ENCODE measurements around the gene MAPK8IP3. TPM values are rescaled to one million over a fixed set of nuclear protein-coding genes. Genes with fewer than 3 reads are reported as not detected.
A peak's percentile ranks its signal among the peaks of the same experiment; 100 is the strongest.

MAPK8IP3 gene
- total and polyA plus RNA-seq, 8 donors, result 25.5 to 244 (median 50.3) TPM

DNA sequence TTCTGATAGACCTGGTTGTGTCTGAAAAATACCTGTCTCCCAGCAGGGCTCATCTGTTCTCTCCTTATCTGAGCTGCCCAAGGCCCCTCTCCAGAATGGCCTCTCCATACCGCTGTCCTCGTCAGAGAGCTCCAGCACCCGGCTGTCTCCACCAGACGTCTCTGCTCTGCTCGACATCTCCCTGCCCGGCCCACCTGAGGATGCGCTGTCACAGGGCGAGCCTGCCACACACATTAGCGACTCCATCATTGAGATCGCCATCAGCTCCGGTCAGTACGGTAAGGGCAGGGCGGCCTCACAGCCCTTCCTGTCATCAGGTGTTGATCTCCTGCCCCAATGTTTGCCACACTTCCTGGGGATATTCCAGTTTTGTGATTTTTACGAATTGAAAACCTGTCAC is 38.1 kb upstream of the MAPK8IP3 start:
- Histone ChIP-seq H3K27ac (no peak overlapping the region), H3K4me3 (no peak overlapping the region), H3K4me1 (no peaks in the 10 kb centered on the region), H3K27me3 (no peaks in the 10 kb centered on the region), H3K9me3 (no peaks in the 10 kb centered on the region), H3K36me3 (peaks cover 4 to 80% (median 30%) of the 10 kb centered on the region in 3 donors)
- FAIRE-seq, result no peak
- 91 to 94% methylated on average over 14 of the region's 14 CpGs for WGBS, 2 donors
- intact Hi-C loops (cut with DNase I), result no loop called here
- TF ChIP-seq, protein P1, sequence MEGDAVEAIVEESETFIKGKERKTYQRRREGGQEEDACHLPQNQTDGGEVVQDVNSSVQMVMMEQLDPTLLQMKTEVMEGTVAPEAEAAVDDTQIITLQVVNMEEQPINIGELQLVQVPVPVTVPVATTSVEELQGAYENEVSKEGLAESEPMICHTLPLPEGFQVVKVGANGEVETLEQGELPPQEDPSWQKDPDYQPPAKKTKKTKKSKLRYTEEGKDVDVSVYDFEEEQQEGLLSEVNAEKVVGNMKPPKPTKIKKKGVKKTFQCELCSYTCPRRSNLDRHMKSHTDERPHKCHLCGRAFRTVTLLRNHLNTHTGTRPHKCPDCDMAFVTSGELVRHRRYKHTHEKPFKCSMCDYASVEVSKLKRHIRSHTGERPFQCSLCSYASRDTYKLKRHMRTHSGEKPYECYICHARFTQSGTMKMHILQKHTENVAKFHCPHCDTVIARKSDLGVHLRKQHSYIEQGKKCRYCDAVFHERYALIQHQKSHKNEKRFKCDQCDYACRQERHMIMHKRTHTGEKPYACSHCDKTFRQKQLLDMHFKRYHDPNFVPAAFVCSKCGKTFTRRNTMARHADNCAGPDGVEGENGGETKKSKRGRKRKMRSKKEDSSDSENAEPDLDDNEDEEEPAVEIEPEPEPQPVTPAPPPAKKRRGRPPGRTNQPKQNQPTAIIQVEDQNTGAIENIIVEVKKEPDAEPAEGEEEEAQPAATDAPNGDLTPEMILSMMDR (IDR thresholded peaks at IDR 0.05), result no peak
- peak in 1 of 6 donors; percentile 47 for DNase-seq
- no peak for ATAC-seq

DNA sequence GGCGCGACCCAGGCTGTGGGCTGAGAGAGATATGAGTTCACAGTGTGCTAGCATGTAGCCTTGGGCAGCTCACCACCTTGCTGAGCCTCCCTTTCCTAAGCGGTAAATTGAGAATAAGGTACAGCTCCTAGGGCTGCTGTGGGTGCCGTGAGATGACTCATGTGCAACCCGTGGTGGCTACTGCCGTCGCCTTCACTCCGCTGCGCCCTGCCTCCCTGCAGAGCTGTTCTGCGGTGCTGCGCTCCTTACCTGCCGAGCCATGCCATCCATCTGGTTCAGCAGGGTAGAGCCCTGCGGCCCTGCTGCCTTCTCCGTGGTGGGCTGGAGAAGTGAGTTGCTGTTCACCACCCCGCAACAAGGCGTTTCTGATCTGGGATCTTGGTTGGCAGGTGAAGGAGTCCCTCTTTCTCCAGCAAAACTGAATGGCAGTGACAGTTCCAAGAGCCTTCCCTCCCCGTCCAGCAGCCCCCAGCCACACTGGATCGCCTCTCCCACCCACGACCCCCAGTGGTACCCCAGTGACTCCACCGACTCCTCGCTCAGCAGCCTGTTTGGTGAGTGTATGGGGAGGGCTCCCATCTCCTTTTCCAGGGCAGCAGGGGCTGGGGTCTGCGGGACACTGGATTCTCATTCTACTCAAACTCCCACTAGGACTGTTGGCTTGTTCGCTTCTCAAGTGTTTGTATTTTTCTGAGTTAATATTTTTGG is 37.2 kb upstream of the MAPK8IP3 start:
- Histone ChIP-seq H3K4me1 (no peaks in the 10 kb centered on the region), H3K27me3 (no peaks in the 10 kb centered on the region), H3K4me3 (no peak overlapping the region), H3K27ac (no peak overlapping the region), H3K36me3 (peaks cover 4 to 73% (median 33%) of the 10 kb centered on the region in 3 donors), H3K9me3 (no peaks in the 10 kb centered on the region)
- DNase-seq, result peak in 1 of 6 donors; percentile 31
- 93 to 96% methylated on average over 23 of the region's 23 CpGs for WGBS, 2 donors
- intact Hi-C loops (cut with DNase I), result no loop called here
- TF ChIP-seq, protein P1 (IDR thresholded peaks at IDR 0.05), result no peak
- no peak for ATAC-seq
- no peak for FAIRE-seq

DNA sequence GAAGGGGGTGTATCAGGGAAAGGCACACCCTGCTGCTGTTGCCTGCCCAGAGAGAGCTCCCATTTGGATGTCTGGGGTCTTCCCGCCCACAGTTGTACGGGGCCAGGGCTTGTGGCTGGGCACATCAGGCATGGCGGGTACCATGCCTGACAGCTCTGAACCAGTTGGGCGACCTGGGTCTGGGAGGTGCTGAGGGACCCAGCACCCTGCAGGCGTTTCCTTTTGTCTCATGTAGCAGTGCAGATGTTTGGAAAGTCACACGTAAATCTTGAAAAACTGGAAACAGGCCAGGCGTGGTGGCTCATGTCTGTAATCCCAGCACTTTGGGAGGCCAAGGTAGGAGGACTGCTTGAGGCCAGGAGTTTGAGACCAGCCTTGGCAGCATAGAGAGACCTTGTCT is 36.3 kb upstream of the MAPK8IP3 start:
- intact Hi-C loops (cut with DNase I), result no loop called here
- Histone ChIP-seq H3K4me3 (no peak overlapping the region), H3K36me3 (peaks cover 4 to 72% (median 30%) of the 10 kb centered on the region in 3 donors), H3K27me3 (no peaks in the 10 kb centered on the region), H3K27ac (no peak overlapping the region), H3K9me3 (no peaks in the 10 kb centered on the region), H3K4me1 (no peaks in the 10 kb centered on the region)
- TF ChIP-seq, protein P1 (IDR thresholded peaks at IDR 0.05), result no peak
- DNase-seq (peak in 1 of 6 donors; percentile 46), FAIRE-seq (no peak), ATAC-seq (no peak)
- 88 to 89% methylated on average over 7 of the region's 7 CpGs for WGBS, 2 donors

DNA sequence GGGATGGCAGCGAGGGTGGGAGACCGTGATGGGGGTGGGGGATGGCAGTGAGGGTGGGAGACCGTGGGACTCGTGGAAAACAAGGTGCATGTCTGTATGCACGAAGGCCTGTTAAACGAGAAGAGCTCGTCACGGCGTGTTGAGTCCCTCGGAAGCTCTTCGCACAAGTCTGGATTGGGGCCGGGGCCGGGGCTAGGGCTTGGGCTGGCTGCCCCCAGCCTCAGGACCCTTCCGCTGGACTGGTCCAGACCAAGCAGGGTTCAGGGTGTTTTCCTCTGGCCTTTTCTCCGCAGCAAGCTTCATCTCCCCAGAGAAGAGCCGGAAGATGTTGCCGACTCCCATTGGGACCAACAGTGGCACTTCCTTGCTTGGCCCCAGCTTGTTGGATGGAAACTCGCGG is 35.6 kb upstream of the MAPK8IP3 start:
- intact Hi-C loops (cut with DNase I), result no loop called here
- Histone ChIP-seq H3K4me3 (no peak overlapping the region), H3K27ac (no peak overlapping the region), H3K36me3 (peaks cover 4 to 72% (median 28%) of the 10 kb centered on the region in 3 donors), H3K9me3 (no peaks in the 10 kb centered on the region), H3K27me3 (no peaks in the 10 kb centered on the region), H3K4me1 (no peaks in the 10 kb centered on the region)
- FAIRE-seq (no peak), DNase-seq (peak in 1 of 6 donors; percentile 36), ATAC-seq (no peak)
- WGBS, 2 donors, result 96 to 98% methylated on average over 19 of the region's 19 CpGs
- TF ChIP-seq, protein P1 (IDR thresholded peaks at IDR 0.05), result no peak

DNA sequence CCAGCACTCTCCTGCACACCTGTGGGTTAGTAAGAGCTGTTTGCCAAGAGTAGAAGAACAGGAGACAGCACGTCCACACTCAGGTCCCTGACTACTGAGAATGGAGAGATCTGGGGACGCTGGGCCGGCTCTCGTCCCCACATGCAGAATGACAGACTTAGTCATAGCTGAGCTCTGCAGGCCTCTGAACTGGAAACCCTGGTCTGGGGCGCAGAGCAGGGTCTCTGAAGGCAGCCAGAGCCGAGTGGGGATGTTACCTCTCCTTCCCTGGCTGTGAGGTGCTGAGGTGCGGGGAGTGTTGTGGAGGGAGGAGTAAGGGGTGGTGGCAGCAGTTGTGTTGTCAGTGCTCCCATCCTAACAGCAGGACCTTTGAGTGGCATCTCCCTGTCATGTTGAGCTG is 35.1 kb upstream of the MAPK8IP3 start:
- intact Hi-C loops (cut with DNase I), result no loop called here
- H3K27ac ChIP-seq, result no peak overlapping the region
- no peak for ATAC-seq
- DNase-seq, result peak in 1 of 6 donors; percentile 29
- FAIRE-seq, result no peak
- no peaks in the 10 kb centered on the region for H3K4me1 ChIP-seq
- H3K4me3 ChIP-seq, result no peak overlapping the region
- 90 to 95% methylated on average over 7 of the region's 7 CpGs for WGBS, 2 donors
- no peaks in the 10 kb centered on the region for H3K27me3 ChIP-seq
- no peaks in the 10 kb centered on the region for H3K9me3 ChIP-seq
- TF ChIP-seq, protein P1 (IDR thresholded peaks at IDR 0.05), result no peak
- peaks cover 4 to 68% (median 27%) of the 10 kb centered on the region in 3 donors for H3K36me3 ChIP-seq
